Dedifferentiated amniotic fluid mesenchymal stem cell (primary cell): ENCODE data around the gene MAOB.
"Not testable (repeated sequence)": the region's sequence is repeated elsewhere in the genome, so short reads cannot be mapped to it uniquely, and the experiment has no call there.

Experiments used
- DNase-seq: peaks from one replicate; pipeline ENCODE4 v3.0.0-alpha.2; 2016; ENCODE audit errors: extremely low spot score

Gene MAOB

DNA sequence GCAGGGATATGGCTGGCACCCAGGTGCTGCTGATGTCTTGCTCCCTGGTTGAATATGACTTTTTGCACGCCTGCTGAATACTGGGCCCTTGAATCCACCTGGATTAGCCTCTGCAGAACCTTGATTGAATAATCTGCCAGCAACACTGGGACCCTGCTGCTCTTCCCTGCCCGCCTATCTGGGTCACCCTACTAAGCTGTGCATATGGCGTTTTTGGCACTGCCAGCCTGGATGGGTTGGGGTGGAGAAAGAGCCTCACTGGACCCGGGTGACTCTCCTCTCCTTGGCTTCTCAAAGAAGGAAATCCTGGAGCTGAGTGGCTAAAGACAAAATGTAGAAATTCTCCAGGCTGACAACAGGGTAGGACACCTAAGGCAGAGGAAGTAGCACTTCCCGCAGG, 126.2 kb downstream of the MAOB start:
- no peak for DNase-seq

DNA sequence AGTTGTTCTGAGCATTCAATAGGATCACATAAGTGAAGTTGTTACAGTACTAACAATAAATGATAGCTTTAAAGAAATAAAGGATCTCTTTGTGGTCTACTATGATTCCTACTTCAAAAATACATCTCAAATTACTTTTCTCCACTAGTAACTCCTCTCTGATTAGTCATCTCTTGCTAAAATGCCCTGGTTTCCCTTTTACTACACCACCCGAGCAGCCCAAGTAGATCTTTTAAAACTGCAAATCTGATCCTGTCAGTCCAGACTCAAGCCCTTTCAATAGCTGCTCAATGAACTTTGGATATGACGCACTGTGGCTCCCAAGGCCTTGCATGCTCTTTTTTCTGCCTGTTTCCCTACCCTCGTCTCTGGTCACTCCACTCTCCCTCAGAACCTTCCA, 128.6 kb downstream of the MAOB start:
- no peak for DNase-seq

DNA sequence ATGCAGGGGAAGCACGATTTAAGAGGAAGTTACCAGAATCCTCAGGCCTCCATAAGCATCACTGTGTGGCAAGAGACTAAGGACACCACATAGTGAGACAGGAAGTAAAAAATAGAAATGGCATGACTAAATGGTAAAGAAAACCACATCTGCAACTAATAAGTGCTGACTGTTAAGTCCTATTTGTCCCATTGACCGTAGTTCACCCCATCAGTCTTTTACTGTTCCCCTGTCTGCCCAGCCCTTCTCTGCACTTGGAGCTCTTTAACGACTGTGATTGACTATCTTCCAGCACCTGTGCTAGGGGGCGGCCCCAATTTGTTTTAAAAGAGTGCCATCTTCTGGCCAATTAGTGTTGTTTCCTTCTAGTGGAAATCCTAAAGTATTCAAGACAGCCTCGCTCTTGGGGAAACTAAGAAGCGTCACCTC, 132.0 kb downstream of the MAOB start:
- no peak for DNase-seq

DNA sequence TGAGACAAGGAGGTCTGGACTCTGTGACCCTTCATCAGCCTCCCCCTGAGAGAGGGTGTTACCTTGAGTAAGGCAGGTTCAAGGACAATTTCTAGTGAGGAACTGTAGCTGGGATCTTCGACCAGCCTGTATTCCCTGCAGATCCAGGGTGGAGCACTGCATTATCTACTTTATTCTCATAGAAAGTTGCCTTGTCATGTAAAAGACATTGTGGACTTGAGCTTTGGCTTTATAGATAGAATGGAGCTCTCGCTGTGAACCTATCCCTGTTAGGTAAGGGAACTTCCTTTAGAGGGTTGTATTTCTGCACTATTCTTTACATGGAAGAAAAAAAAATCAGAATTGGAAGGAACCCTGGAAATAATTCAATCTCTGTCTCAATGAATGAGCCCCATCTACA, 134.8 kb downstream of the MAOB start:
- DNase-seq = no peak

DNA sequence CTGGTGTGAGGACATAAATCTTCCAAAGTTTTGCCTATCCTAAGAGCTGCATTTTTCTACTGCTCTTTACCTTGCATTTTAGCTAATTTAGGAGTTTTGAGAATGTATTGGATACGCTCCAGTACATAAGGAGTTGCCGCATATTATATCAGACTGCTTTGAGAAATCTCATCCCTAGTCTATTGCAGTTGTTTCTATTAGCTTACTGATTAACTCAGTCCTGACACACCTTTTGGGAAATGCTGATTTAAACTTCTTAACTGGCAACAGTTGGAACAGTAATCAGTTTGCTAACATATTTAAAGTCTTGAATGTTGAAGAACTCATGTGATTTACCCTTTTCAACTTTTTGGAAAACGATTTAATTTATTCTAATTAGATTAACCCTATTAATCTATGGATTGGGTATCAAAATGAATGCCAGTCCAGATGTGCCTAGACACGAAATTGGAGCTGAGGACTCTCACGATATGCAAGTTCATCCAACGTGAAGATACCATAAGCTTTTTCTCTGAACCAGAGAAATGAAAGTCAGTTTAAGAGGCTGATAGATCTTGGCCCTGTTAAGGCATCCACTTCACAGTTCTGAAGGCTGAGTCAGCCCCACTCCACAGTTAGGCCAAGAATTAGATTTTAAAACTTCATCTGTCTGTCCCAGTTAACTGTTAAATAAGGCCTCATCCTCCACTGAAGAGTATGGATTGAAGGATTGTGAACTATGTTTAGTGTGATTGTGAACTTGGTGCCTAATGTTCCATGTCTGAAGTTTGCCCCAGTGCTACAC, 136.1 kb downstream of the MAOB start:
- no peak for DNase-seq

DNA sequence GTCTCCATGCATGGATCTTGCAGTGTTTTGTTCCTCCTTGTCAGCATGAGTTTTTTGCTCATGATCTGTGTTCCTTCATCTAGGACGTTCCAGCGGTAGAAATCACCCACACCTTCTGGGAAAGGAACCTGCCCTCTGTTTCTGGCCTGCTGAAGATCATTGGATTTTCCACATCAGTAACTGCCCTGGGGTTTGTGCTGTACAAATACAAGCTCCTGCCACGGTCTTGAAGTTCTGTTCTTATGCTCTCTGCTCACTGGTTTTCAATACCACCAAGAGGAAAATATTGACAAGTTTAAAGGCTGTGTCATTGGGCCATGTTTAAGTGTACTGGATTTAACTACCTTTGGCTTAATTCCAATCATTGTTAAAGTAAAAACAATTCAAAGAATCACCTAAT, 138.0 kb downstream of the MAOB start:
- no peak for DNase-seq

DNA sequence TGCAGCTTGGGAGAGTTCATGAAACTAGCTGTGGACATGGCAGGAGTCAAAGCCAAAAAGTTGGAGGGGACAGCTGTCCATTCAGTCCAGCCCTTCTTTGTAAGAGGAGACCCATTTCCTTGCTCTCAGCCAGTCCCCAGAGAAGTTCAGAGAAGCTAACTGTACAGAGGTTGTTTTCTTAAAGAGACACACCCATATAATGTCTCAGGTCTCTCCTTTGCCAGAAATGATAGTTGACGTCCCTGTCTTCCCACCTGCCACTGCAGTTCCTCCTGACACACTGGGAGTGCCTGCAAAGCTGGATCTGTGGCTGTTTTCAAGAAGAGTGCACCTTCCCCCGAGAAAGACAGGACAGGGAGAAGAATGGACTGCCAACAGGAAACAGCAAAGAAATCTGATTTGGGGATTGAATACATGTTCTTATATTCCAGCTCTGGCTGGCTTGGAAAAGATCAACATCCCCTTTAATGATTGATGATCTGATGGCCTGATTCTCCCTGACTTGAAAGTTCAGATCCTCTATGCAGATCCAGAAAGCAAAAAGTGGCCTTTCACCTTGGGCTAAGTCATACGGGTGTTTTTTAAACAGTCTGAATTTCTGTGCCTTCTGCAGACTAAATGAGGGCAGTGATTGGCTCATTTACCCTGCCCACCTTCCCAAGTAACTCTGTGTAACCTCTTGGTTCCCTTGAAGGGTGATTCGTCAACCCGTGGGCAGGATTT, 139.0 kb downstream of the MAOB start:
- no peak for DNase-seq

DNA sequence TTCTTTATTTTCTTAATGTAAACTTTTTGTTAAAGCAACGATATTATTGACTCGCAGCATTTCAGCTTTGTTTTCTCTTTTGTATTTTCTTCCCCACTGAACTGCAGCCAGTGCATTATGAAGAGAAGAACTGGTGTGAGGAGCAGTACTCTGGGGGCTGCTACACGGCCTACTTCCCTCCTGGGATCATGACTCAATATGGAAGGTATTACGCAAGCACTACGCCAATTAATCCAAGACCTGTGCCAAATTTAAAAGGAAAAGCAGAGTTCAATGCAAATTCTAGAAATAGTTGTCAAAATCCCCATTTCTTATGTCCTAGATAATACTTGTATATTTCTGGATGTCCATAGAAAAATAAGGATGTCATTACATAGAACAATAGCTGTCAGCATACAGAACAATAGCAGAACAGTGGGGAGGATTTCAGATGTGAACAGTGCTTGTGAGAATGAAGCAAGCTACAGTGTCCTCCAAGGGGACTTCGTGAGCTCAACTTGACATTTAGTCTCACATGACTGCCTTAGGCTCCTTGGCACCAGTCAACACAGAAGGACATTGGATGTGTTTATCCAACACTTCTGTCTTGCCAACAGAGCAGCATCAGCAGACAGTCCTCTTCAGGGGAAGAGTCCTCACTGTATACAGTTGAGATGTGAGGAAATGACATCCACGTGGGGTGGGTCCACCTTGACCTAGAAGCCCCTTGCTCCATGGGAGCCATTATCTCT, 140.2 kb downstream of the MAOB start:
- DNase-seq = no peak

DNA sequence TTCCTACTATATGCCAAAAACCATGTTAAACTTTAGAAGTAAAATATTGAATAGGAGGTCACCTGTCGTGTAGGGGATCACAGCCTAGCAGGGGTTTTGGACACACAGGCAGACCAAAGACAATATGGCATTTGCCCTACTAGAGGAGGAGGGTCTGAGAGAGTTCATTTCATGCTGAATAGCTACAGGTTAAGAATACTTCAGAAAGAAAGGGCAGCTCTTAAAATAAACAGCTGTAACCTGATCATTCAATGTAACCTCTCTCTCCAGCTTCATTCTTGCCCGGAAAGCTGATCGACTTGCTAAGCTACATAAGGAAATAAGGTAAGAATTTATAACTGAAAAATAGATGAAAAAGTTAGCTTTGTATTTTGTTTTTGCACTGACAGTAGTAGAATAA, 146.3 kb downstream of the MAOB start:
- no peak for DNase-seq

DNA sequence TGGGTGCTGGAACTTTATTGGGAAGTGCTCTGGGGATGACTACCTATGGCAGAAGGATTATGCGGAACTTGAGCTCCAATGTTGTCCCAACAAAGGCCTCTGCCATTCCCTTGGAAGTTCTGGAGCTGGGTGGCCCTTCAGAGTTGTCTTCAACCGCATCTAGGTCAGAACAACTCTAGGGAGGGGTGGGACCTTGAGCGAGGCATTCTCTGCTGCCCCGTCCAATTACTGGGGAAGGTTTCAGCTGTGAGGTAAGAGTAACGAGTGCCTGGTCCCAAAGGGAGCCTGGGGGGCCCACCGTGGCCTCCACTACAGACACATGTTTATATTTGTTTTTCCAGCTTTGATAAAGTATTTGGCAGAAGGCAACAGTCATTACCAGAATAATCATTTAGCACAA, 146.7 kb downstream of the MAOB start:
- no peak for DNase-seq

DNA sequence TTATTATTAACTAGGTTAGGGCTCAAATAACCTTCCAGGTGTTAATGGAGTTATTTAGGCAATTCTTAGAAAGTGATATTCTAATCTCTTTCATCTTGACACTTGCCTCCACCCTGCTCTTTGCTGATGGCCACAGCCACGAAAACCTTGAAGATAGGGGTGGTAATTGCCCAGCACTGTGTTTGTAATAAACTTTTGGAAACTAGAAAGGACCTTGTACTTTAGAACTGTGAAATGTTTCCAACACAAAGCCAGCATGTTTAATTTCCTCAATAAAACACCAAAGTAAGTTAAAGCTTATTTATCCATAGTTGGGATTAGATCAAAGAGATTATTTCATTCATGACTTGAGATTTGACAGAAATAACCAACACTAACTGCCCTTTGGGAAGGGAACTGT, 147.8 kb downstream of the MAOB start:
- DNase-seq = no peak

DNA sequence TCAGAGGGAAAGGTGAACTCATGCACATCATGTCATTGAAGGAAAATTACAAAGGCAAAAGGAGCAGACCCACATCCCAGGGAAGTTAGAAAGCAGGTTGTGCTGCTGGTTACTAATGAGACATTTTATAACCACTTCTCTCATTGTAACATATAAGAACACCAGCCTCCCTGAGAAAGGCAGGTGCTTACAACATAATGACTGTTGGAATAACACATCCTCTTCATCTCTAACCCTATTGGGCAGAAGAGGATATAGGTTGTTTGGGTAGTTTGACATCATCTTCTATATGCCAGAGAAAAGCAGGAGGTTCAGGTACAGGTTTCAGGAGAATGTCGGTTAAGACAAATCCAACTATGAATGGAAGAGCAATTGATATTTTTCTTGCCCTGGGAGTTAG, 148.6 kb downstream of the MAOB start:
- DNase-seq = no peak

DNA sequence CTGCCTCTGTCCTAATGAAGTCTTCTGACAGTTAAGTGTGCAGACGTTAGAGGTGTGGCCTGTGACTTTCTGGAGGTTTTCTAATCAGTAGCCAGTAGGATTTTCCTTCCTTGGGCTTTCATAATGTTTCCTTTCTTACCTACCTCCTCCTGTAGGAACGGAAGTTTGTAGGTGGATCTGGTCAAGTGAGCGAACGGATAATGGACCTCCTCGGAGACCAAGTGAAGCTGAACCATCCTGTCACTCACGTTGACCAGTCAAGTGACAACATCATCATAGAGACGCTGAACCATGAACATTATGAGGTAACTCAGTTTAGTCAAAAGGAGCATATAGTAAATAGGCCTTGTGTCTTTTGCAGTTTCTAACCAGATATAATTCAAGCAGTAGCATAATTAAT, 151.2 kb downstream of the MAOB start:
- no peak for DNase-seq

DNA sequence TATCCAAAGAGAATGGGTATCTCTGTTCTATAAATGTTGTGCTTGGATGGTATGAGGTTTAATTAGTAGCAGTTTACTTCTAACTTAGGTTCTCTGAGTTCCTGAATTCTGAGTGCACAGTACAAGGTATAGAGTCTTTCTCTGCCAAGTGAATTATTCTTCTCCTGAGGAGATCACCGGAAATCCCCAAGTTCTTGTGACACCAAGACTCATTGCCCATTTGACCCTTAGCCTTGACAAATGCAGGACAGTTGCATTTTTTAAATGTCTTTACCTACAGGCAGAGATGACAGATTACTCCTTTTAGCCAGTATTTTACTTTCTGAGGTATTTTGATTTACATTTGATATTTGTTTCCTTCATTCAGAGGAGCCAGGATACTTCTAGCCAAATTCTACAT, 153.3 kb downstream of the MAOB start:
- no peak for DNase-seq

DNA sequence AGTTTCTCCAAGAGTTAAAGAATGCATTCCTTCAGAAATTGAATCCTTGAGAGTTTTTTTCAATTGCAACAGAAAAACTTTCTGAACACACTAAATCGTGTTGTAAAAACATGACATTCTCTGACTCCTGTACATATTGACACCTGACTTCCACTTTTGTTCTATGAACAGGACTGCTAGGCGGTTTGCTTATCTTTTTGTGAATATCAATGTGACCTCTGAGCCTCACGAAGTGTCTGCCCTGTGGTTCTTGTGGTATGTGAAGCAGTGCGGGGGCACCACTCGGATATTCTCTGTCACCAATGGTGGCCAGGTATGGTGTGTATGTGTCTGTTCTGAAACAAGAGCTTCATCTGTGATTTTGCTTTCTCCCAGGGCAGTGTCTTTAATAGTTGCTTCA, 154.2 kb downstream of the MAOB start:
- no peak for DNase-seq

DNA sequence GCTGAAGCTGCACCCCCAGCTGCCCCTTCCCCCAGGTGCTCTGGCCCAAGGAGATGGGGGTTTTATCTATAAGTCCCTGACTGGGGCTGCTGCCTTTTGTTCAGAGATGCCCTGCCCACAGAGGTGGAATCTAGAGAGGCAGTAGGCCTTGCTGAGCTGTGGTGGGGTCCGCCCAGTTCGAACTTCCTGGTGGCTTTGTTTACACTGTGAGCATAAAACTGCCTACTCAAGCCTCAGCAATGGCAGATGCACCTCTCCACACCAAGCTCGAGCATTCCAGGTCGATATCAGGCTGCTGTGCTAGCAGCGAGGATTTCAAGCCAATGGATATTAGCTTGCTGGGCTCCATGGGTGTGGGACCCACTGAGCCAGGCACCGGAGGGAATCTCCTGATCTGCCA, 155.0 kb downstream of the MAOB start:
- DNase-seq = not testable (repeated sequence)

DNA sequence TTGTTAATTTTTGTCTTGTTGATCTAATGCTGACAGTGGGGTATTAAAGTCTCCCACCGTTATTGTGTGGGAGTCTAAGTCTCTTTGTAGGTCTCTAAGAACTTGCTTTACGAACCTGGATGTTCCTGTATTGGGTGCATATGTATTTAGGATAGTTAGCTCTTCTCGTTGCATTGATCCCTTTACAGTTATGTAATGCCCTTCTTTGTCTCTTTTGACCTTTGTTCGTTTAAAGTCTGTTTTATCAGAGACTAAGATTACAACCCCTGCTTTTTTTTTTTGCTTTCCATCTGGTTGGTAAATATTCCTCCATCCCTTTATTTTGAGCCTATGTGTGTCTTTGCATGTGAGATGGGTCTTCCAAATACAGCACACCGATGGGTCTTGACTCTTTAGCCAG, 157.0 kb downstream of the MAOB start:
- DNase-seq = not testable (repeated sequence)

DNA sequence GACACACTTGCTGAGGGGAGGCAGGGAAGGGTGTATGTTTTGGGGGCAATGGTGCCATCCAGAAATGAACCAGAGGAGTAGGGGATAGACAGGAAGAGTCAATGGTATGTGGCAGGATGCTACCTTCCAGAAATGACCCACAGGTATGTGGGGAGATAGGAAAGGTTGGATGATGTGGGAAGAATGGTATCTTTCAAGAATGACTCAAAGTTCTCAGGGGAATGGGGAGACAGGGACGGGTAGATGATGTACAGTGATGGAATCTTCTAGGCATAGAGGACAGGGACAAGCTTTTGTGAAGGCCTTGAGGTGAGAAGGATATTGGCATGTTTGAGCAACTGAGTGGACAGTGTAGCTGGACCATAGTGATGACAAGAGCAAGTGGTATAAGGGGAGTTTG, 161.3 kb downstream of the MAOB start:
- no peak for DNase-seq

DNA sequence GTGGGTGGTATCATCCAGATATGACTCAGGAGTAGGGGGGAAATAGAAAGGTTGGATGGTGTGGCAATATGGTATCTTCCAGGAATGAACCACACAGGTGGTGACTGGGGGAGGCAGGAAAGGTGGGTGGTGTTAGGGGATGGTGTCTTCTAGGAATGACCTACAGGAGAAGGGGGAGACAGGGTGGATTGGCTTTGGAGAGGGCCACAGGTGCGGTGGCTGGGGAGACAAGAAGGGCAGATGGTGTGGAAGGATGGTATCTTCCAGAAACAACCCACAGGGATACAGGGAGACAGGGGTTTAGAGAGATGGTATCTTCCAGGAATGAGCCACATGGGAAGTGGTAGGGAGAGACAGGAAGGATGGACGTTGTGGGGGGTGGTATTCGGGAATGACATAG, 162.2 kb downstream of the MAOB start:
- DNase-seq = no peak

DNA sequence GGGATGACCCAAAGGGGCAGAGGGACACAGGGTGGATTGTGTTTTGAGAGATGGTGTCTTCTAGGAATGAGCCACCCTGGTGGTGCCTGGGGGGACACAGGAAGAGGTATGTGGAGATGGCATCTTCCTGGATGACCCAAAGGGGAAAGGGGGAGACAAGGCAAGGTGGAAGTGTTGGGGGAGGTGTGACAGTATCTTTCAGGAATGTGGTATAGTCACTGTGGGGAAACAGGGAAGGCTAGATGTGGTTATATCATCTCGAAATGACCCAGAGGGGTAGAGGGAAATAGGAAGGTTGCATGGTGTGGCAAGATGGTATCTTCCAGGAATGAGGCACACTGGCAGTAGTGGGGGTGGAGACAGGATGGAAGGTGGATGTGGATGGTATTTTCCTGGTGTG, 163.3 kb downstream of the MAOB start:
- no peak for DNase-seq

DNA sequence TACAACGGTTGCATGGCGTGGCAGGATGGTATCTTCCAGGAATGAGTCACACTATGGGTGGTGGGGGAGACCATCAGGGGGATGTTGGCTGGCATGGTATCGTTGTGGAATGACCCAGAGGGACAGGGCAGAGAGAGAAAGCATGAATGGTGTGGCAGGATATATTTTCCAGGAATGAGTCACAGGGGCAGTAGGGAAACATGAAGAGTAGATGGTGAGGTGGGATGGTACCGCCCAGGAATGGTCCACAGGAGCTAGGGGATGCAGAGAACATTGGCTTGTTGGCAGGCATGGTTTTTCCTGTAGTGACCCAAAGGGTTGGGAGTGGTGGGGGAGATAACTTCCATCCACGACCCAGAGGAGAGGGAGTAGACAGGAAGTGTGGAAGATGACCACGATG, 163.7 kb downstream of the MAOB start:
- DNase-seq = no peak

DNA sequence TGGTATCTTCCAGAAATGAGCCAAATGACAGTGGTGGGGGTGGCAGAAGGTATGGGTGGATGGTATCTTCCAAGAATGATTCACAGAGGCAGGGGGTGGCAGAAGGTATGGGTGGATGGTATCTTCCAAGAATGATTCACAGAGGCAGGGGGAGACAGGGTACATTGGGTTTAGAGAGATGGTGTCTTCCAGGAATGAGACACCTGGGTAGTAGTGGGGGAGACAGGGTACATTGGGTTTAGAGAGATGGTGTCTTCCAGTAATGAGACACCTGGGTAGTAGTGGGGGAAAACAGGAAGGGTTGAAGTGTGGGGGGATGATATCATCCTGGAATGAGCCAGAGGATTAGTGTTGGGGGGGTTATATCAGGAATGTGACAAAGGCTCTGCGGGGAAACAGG, 164.2 kb downstream of the MAOB start:
- DNase-seq = no peak

DNA sequence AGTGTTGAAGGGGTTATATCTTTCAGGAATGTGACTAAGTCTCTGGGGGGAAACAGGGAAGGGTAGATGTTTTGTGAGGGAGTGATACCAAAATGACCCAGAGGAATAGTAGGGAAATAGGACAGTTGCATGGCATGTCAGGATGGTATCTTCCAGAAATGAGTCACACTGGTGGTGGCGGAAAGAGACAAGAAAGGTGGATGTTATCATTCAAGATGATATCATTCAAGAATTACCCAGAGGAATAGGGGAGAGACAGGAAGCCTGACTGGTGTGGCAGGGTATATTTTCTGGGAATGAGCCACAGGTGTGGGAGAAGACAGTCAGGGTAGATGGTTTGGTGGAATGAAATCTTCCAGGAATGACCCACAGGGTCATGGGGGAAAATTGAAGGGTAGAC, 165.1 kb downstream of the MAOB start:
- DNase-seq = no peak
